ENCODE data around the gene ZNF582. TPM values are rescaled to one million over a fixed set of nuclear protein-coding genes. Genes with fewer than 3 reads are reported as not detected.

Gene ZNF582
- total RNA-seq = 1.6 and 2.5 TPM in 2 replicates

DNA sequence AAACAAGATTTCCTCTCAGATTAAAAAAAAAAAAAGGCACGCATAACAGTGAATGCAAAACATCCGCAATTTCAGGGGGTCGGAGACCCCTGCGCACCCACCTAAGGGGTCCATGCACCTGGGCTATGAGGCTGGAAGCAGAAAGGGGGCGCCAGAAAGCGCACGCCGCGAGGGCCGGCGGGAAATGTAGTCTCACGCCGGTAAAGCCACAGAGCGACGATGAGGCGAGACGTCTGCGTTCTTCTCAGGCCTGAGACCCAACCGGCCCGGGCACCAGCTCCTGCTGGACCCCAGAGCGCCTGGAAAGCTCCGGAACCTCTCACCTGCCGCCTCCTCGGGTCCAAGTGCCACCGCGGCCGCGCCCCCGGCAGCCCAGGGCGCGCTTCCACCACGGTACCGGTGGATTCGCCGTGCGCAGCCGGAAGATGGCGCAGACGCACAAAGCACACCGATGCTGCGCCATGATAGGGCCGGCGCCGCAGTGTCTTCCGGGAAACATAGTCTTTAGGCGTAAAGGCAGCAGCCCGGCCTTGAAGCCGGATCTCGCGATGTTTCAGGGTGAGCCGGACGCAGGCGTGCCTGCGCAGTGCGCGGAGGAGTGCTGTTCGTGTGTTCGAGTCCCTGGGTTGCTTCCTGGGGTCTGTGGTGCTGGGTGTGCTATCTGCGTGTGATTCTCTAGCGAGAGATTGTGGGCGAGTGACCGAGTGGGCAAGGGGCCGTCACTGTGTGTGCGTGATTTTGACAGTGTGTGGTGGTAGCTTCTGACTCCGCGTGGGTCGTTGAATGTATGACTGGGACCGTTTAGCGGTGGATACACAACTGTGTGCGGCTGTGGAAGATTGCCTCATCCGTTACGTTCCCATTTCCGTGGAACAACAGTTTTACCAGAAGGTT lies at the start of gene ZNF582:
TSS of gene ZNF582 (minus strand) at position 416 of the 894 bp plus-strand sequence. CDS start 1,782 bp downstream, outside the sequence.
- TF ChIP-seq, protein P1, sequence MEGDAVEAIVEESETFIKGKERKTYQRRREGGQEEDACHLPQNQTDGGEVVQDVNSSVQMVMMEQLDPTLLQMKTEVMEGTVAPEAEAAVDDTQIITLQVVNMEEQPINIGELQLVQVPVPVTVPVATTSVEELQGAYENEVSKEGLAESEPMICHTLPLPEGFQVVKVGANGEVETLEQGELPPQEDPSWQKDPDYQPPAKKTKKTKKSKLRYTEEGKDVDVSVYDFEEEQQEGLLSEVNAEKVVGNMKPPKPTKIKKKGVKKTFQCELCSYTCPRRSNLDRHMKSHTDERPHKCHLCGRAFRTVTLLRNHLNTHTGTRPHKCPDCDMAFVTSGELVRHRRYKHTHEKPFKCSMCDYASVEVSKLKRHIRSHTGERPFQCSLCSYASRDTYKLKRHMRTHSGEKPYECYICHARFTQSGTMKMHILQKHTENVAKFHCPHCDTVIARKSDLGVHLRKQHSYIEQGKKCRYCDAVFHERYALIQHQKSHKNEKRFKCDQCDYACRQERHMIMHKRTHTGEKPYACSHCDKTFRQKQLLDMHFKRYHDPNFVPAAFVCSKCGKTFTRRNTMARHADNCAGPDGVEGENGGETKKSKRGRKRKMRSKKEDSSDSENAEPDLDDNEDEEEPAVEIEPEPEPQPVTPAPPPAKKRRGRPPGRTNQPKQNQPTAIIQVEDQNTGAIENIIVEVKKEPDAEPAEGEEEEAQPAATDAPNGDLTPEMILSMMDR (conservative IDR thresholded peaks at IDR 0.05; ENCODE audit: low read depth, low read length) = peak; percentile 78
- DNase-seq (ENCODE audit: low read depth) = peak; percentile 65
- peak within 1 kb of the TSS; percentile 74 for H3K4me3 ChIP-seq (ENCODE audit: low read depth, low read length)

DNA sequence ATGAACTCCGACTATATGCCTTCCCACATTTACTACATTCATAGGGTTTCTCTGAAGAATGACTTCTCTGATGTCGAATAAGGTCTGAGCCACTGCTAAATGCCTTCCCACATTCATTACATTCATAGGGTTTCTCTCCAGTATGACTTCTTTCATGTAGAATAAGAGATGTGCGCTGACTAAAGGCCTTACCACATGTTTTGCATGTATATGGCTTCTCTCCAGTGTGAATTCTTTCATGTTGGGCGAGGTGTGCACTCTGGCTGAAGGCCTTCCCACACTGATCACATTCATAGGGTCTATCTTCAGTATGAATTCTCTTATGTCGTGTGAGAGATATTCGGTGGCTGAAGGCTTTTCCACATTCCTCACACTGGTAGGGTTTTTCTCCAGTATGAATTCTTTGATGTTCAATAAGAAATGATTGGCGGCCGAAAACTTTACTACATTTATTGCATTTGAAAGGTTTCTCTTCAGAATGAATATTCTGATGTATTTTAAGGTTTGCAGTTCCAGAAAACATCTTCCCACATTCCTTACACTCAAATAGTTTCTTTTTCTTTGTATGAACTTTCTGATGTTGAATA lies 48.0 kb upstream of the ZNF582 start:
- TF ChIP-seq, protein P1 (conservative IDR thresholded peaks at IDR 0.05; ENCODE audit: low read depth, low read length) = no peak
- no peak overlapping the region for H3K4me3 ChIP-seq (ENCODE audit: low read depth, low read length)
- no peak for DNase-seq (ENCODE audit: low read depth)

DNA sequence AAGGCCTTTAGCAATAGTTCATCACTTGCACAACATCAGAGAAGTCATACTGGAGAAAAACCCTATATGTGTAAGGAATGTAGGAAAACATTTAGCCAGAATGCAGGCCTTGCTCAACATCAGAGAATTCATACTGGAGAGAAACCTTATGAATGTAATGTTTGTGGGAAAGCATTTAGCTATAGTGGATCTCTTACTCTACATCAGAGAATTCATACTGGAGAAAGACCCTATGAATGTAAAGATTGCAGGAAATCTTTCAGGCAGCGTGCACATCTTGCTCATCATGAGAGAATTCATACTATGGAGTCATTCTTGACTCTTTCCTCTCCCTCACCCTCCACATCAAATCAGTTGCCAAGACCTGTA lies 30.6 kb upstream of the ZNF582 start:
- TF ChIP-seq, protein P1 (conservative IDR thresholded peaks at IDR 0.05; ENCODE audit: low read depth, low read length) = no peak
- no peak overlapping the region for H3K4me3 ChIP-seq (ENCODE audit: low read depth, low read length)
- DNase-seq (ENCODE audit: low read depth) = no peak

DNA sequence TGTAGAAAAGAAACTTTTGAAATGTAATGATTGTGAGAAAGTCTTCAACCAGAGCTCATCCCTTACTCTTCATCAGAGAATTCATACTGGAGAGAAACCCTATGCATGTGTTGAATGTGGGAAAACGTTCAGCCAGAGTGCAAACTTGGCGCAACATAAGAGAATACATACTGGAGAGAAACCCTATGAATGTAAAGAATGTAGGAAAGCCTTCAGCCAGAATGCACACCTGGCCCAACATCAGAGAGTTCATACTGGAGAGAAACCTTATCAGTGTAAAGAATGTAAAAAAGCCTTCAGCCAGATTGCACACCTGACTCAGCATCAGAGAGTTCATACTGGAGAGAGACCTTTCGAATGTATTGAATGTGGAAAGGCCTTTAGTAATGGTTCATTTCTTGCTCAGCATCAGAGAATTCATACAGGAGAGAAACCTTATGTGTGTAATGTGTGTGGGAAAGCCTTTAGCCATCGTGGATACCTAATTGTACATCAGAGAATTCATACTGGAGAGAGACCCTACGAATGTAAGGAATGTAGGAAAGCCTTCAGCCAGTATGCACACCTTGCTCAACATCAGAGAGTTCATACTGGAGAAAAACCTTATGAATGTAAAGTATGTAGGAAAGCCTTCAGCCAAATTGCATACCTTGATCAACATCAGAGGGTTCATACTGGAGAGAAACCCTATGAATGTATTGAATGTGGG lies 30.1 kb upstream of the ZNF582 start:
- TF ChIP-seq, protein P1 (conservative IDR thresholded peaks at IDR 0.05; ENCODE audit: low read depth, low read length) = no peak
- H3K4me3 ChIP-seq (ENCODE audit: low read depth, low read length) = no peak overlapping the region
- no peak for DNase-seq (ENCODE audit: low read depth)

DNA sequence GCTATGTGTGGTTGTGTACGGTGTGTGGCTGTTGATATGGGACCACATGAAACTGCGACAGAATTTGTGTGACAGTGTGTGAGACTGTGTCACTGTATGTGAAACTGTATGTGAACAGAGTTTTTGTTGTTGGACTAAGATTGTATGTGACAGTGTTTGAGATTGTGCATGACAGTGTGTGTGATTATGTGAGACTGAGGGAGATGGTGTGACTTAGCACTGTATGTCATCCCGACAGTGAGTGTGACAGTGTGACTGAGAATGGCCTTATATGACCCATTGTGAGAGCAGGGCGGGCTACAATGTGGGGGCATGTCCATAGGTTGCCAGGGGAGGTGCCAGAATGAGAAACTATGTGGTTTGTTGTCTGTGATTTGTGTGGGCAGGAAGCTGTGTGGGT lies 11.7 kb upstream of the ZNF582 start:
- H3K4me3 ChIP-seq (ENCODE audit: low read depth, low read length) = peak overlapping the region; percentile 70
- TF ChIP-seq, protein P1 (conservative IDR thresholded peaks at IDR 0.05; ENCODE audit: low read depth, low read length) = no peak
- no peak for DNase-seq (ENCODE audit: low read depth)

DNA sequence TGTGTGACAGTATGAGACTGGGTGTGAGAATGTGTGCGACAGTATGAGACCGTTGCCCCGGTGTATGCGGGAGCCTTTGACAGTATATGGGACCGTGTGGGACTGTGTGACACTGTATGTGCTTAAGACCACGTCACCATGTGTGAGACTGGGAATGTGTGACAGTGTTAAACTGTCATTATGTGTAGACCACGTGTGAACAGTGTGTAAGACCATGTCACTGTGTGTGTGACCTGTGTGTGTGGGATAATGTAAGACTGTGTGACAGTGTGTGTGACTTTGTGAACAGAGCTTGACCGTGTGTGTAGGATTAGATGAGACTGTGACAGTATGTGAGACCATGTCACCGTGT lies 11.3 kb upstream of the ZNF582 start:
- TF ChIP-seq, protein P1 (conservative IDR thresholded peaks at IDR 0.05; ENCODE audit: low read depth, low read length) = no peak
- H3K4me3 ChIP-seq (ENCODE audit: low read depth, low read length) = peak overlapping the region; percentile 70
- no peak for DNase-seq (ENCODE audit: low read depth)

All from epithelial cell of proximal tubule (primary cell).